CMK (cell line): ENCODE data around the gene RIPPLY3.
A peak's percentile ranks its signal among the peaks of the same experiment; 100 is the strongest.
"Not testable (repeated sequence)": the region's sequence is repeated elsewhere in the genome, so short reads cannot be mapped to it uniquely, and the experiment has no call there.

Experiments
- DNase-seq: peaks from one replicate; pipeline ENCODE4 v3.0.0-alpha.2; 2010; ENCODE audit warnings: low read depth

Gene RIPPLY3

DNA sequence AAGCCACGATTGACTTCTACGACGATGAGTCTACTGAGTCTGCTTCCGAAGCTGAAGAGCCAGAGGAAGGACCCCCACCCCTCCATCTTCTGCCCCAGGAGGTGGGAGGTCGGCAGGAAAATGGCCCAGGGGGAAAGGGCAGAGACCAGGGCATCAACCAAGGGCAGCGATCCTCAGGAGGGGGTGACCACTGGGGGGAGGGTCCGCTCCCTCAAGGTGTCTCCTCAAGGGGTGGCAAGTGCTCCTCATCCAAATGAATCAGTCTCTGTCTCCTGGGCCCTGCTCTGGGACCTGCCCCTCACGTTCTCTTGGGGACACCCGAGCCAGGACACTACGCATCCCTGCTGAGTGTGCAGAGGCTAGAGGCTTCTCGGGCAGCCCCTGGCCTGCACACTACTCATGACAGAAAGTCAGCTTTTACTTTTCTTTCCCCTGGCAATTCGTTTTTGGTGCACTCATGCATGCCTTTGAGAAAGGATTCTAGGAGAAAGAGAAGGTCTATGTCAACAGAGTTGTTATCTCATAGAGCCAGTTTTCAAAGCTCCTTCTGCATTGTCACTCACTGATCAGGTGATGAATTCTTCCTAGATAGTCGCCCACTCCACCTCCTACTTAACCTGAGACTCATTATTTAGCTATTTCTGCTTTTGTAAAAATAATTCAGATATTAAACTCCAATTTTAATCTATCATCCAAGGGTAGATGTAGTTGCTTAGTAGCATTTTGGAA, 11.6 kb downstream of the RIPPLY3 start:
- DNase-seq: no peak

DNA sequence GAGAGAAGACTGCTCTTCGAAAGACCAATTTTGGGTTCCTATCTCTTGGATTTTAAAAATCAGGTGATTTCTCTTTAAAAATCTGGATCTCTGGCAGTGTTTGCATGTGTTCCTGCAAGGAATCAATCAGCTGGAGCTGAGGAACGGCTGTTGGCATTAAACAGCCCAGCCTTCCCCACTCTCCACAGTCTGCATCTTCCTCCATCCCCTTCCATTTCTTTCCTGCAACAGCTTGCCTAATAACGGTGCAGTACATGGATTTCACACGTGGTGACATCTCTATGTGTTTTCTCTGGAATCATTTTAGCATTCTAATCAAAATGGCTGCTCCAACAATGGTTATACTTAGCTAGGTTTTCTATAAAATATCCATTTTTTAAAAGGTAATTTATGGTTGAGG, 20.0 kb downstream of the RIPPLY3 start:
- DNase-seq: no peak

DNA sequence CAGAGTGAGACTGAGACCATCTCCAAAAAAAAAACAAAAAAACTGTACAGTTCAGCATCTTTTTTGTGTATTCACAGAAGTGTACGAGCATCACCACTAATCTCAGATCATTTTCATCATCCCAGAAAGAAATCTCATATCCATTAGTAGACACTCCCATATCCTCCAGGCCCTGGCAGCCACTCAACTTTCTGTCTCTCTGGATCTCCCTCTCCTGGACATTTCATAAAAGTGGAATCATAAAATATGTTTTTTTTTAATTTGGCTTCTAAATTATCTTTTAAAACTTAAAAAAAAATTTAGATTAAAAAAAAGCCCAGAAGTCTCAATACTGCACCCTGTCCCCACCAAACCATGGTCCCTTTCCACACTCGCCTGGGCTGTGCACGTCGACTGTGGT, 22.1 kb downstream of the RIPPLY3 start:
- no peak for DNase-seq

DNA sequence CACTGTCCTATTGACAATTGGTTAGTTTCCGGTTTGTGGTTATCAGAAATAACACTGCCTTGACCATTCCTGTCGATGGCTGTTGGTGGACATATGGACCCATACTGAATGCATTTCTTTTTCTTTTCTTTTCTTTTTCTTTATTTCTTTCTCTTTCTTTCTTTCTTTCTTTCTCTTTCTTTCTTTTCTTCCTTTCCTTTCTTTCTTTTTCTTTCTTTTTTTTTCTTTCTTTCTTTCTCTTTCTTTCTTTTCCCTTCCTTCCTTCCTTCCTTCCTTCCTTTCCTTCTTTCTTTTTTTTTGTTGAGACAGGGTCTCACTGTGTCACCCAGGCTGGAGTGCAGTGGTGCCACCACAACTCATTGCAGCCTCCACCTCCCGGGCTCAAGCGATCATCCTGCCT, 24.4 kb downstream of the RIPPLY3 start:
- no peak for DNase-seq

DNA sequence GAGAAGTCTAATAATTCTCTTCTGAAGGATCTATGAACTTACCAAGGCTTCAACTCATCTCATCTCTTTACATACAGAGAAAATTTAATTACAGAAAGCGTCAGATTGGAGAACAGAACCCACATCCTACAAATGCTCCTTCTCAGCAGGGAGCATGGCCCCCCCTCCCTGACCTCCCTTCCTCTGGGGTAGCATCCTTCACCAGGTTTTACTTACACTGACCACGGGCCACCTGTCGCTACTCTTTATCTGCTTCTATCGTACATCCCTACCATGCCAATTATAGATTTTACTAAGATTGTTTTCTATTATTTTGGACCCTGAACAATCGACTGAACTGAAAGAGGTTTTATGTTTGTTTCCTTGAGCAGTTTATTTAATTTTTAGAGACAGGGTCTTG, 25.8 kb downstream of the RIPPLY3 start:
- DNase-seq: no peak

DNA sequence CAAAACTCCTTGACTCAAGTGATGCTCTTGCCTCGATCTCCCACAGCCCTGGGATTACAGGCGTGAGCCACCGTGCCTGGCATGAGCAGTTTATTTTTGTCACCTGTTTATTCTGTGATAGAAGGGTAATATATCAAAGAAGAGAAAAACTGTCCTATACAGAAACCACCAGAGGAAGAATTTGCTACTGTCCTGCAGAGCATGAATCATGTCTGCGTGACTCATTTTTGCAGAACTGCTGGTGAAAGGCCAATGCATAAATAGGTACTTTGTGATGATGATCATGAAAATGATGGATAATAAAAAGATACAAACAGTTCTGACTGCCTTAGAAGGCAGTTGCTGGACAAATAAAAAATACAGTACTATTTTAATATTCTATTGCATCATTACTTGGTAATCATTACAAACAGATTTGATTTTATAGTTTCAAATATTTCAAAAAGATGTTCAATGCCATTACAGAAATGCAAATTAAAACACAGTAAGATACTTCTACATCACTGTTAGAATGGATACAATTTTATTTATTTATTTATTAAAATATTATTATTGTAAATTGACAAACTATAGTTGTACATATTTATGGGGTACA, 26.5 kb downstream of the RIPPLY3 start:
- DNase-seq: no peak

DNA sequence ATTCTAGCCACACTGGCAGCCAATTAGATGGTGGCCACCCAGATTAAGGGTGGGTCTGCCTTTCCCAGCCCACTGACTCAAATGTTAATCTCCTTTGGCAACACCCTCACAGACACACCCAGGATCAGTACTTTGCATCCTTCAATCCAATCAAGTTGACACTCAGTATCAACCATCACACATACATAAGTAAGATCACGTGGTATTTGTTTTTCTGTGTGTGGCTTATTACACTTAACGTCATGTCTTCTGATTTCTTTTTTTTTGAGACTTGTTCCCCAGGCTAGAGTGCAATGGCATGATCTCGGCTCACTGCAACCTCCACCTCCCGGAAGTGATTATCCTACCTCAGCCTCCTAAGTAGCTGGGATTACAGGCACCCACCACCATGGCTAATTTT, 27.9 kb downstream of the RIPPLY3 start:
- DNase-seq: not testable (repeated sequence)

DNA sequence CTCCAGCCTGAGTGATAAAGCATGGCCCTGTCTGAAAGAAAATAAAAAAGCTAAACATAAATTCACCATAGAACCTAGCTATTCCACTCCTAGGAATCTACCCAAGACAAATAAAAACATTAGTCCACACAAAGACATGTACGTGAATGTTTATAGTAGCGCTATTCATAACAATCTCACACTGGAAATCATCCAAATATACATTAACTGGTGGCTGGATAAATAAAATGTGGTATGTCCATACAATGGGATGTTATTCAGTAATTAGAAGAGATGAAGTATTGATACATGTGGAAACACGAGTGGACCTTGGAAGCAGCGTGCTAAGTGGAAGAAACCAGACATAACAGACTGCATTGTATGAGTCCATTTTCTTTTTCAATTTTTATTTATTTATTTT, 29.7 kb downstream of the RIPPLY3 start:
- no peak for DNase-seq

DNA sequence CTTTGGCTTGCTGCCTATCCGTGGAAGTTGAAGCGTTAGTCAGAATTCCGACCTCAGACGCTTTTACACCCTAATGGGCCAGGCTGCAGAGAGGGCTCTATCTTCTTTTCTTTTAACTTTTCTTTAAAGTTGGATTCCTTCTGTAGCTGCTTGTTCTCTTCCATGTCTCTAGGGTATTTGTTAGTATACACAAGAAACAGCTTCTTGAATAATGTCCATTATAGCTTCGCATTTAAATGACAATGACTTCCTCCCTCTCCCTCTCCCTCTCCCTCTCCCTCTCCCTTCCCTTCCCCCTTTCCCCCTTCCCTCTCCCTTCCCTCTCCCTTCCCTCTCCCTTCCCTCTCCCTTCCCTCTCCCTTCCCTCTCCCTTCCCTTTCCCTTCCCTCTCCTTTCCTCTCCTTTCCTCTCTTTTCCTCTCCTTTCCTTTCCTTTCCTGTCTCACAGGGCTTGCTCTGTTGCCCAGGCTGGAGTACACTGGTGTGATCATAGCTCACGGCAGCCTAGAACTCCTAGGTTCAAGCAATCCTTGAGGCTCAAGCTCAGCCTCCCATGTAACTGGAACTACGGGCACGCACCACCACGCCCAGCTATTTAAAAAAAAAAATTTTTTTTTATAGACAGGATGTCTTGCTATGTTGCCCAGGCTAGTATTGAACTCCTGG, 33.0 kb downstream of the RIPPLY3 start:
- DNase-seq: no peak

DNA sequence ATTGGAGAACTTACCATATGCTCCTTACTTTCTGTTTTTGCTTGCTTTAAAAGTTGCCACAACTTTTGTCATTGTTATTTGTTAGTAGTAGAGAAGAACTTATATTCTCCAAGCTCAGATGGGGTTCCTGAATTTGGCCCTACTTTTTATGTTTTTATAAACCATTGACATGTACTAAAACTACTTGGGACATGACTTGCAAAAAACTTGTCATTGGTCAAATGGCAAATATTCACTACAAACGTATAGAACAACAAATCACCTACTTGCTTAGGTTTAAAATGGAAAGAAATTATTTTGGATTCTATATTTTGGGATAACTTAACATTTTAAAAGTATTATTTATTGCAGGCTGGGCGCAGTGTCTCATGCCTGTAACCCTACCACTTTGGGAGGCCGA, 33.7 kb downstream of the RIPPLY3 start:
- no peak for DNase-seq

DNA sequence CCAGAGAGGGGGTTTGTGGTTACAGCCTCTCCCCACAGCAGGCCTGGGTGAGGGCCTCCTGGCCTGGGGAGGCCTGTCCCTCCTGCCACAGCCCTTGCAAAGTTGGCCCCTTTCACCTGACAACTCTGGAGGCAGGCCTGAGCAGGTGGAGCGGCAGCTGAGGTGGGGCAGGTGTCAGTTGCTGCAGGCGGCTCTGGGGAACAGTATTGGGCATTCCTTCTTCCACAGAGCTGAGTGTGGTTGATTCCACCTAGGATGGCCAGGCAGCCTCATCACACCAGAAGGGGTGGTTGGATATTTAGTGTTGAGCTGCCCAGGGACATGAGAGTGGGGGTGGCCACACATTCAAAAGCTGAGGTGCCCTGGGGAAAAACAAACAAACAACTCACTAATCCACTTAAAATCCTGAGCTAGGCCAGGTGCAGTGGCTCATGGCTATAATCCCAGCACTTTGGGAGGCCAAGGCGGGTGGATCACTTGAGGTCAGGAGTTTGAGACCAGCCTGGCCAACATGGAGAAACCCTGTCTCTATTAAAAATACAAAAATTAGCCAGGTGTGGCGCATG, 35.3 kb downstream of the RIPPLY3 start:
- DNase-seq: no peak

DNA sequence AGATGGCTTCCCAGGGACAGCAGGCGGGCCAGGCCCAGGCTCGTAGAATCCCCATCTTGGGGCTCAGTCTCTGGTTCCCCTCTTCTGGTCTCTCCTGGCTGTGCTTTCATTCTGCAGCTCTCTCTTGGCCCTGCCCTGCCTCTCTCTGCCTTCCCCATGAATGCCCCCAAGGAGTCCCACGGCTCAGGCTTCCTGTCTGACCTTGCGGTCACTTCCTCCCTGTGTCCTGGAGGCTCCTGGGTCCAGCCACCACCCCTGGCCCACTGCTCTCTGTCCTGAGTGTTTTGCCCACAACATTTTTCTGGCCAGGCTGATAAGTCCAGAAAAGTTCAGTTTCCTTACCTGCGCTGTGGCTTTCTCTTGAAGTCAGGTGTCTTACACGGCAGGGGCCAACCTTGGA, 37.3 kb downstream of the RIPPLY3 start:
- peak; percentile 54 for DNase-seq

DNA sequence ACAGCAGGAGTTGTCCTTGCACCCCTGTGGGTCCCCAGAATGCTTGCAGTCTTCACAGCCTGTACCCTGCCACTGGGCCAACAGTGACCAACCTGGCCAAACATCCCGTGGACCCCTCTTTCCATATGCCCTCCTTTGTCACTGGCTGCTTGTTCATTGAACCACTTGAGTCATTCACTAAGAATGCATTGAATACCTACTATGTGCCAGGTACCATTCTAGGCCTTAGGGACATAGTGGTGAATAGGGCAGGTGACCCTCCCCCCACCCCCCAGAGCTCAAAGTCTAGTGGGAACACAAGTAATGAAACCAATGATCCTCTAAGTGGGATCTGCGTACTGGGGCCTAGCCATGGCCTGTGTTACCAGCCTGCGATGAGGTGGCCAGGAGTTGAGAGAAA, 38.1 kb downstream of the RIPPLY3 start:
- DNase-seq: no peak

DNA sequence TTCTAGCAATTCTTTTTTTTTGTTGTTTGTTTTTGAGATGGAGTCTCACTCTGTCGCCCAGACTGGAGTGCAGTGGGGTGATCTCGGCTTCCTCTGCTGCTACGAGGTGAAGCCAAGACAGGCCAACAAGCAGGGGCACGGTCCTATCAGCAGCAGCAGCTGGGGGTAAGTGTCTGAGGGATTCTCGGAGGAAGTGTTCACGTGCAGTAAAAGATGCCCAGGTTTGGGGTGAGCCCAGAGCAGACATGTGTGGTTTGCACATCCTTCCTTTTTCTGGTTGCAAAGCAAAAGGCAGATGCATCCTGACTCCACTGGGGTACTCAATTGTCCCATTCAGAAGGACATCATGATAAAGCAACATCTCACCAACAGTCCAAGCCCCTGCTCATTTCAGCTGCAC, 38.6 kb downstream of the RIPPLY3 start:
- peak; percentile 100 for DNase-seq

DNA sequence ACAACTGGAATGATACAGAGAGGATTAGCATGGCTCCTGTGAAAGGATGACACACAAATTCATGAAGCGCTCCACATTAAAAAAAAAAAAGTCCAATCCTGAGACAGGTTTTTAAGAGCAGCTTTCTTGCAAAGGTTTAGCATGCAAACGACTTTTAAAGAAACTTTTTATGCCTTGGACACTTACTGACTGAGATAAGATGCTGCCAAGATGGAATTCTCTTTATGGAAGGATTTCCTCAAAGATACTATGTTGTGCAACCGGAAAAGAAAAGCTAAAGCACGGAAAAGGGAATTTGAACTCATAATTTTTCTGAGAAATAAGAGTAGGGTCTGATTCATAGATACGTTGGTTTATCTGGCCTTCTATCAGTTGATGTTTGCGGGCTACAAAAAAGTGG, 39.1 kb downstream of the RIPPLY3 start:
- no peak for DNase-seq

DNA sequence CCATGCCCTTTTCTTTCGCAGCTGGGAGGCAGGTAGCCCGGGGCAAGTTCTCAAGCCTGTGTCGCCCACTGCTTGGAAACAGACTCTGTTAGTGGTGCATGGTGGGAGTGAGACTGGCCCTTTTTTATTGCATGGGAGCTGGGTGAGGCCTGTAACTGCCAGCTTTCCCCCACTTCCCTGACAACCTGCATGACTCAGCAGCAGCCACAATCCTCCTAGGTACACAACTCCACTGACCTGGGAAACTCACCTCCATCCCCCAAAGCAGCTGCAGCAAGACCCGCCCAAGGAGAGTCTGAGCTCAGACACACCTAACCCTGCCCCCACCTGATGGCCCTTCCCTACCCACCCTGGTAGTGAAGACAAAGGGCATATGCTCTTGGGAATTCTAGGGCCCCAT, 40.6 kb downstream of the RIPPLY3 start:
- DNase-seq: no peak

DNA sequence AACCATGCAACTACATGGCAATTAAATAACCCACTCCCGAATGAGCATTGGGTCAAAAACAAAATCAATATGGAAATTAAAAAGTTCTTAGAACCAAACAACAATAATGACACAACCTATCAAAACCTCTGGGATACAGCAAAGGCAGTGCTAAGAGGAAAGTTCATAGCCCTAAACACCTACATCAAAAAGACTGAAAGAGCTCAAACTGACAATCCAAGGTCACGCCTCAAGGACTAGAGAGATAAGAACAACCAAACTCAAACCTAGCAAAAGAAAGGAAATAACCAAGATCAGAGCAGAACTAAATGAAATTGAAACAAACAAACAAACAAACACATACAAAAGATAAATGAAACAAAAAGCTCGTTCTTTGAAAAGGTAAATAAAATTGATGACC, 43.2 kb downstream of the RIPPLY3 start:
- not testable (repeated sequence) for DNase-seq

DNA sequence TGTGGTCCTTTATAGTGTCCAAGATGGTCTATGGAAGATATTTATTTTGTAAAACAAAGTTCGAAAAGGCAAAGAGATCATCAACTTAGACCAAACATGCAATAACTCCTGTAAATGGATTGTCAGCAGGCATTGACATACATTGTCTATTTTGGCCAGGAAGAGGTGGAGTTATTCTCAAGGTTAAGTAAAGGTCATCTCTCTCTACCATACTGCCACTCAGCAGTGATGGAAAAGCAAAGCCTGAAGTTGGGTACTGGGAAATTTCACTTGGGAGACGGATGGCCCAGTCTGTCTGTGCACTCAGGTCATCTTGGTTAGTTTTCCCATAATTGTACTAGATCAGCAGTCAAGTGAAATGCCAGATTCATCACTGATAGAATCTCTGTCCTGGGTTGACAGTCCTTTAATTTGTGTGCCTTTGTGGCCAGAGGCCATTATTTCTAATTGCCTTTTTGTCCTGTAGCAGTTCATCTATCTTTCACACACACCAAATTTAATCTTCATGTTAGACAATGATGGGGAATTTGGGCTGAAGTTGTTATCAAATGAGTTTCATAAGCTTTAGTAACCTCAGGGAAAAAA, 48.9 kb downstream of the RIPPLY3 start:
- DNase-seq: no peak

DNA sequence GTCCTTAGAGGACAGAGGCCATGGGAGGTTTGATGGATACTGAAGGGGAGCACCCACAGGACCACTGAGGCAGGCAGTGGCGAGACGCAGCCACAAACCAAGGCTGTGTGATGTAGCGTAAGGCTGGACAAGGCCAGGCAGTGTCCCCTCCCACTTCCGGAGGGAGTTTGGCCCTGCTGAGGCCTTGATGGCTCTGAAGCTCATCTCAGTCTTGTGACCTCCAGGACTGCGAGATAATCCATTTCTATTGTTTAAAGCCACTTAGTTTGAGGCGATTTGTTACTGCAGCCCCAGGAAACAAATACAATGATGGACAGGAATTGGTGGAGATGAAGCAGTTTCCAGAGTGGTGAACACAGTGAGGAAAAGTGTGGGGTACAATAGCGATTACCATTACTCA, 51.1 kb downstream of the RIPPLY3 start:
- DNase-seq: no peak

DNA sequence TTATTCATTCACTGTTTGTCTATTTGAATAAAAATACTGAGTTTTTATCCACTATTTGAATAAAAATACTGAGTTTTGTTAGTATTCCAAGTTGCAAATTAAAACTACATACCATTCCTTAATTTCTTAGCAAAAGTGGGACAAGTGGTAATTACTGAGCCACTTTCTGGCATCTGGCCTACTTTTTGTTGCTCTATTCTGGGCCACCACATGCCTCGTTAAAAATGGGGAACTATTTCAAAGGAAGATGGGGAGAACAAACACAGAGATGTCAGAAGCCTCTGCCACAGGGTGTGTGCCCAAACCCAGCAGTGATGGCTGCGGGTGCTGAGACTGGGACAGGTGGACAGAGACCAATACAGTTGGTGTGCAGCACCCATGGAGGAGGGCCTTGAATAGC, 51.8 kb downstream of the RIPPLY3 start:
- DNase-seq: no peak

DNA sequence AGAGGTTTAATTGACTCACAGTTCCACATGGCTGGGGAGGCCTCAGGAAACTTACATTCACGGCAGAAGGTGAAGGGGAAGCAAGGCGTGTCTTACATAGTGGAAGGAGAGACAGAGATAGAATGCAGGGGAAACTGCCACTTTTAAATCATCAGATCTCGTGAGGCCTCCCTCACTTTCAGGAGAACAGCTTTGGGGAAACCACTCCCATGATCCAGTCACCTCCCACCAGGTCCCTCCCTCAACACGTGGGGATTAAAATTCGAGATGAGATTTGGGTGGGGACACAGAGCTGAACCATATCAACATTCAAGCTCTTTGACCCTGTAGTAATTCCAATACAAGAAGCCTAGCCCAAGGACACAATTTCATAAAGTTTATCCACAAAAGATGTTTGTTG, 52.7 kb downstream of the RIPPLY3 start:
- no peak for DNase-seq

DNA sequence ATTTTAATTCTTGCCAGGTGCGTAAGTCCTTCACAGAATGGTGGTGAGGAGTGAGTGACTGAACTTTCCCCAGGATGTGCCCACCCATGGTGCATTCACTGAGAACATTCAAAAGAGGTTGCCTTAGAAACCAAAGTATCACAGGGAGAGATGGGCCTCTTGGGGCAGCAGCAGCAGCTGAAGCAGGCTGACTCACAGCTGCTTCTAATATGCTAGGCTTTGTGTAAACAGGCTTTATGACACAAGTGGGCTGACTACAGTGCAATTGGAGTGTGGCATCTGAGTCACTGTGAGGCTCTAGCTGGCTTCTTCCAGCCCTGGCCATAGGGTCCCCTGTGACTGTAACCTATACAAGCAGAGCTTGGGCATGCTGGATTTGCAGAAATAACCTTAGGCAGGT, 53.8 kb downstream of the RIPPLY3 start:
- DNase-seq: no peak
